Effector memory CD4-positive, alpha-beta T cell (primary cell): ENCODE measurements around the gene PTPRU.
A peak's percentile ranks its signal among the peaks of the same experiment; 100 is the strongest.
"Not testable (repeated sequence)": the region's sequence is repeated elsewhere in the genome, so short reads cannot be mapped to it uniquely, and the experiment has no call there.

ENCODE experiments used
- DNase-seq, 3 donors: peaks; one replicate each; pipeline ENCODE4 v3.0.0-alpha.2; 2020
- H3K27ac ChIP-seq: 2 replicates; pipeline ENCODE4 v1.7.0; 2013; ENCODE audit warnings: mild to moderate bottlenecking, low read length, moderate library complexity; ENCODE audit not compliant: insufficient read depth, poor library complexity, severe bottlenecking
- H3K27me3 ChIP-seq: replicated peaks from 2 replicates; pipeline ENCODE4 v1.7.0; 2013; ENCODE audit warnings: mild to moderate bottlenecking, low read length; ENCODE audit not compliant: insufficient read depth, control insufficient read depth, poor library complexity, severe bottlenecking
- H3K36me3 ChIP-seq: 2 replicates; pipeline ENCODE4 v1.7.0; 2013; ENCODE audit warnings: mild to moderate bottlenecking, low read length, moderate library complexity; ENCODE audit not compliant: control insufficient read depth, insufficient read depth
- H3K4me1 ChIP-seq: 2 replicates; pipeline ENCODE4 v1.7.0; 2013; ENCODE audit warnings: low read length, mild to moderate bottlenecking; ENCODE audit not compliant: control insufficient read depth, insufficient read depth, poor library complexity, severe bottlenecking
- H3K4me3 ChIP-seq: 2 replicates; pipeline ENCODE4 v1.7.0; 2013; ENCODE audit warnings: low read length, low read depth, mild to moderate bottlenecking; ENCODE audit not compliant: insufficient read depth, poor library complexity, severe bottlenecking
- H3K9me3 ChIP-seq: 2 replicates; pipeline ENCODE4 v1.7.0; 2013; ENCODE audit warnings: mild to moderate bottlenecking, low read length, moderate library complexity; ENCODE audit not compliant: control insufficient read depth

PTPRU gene

DNA sequence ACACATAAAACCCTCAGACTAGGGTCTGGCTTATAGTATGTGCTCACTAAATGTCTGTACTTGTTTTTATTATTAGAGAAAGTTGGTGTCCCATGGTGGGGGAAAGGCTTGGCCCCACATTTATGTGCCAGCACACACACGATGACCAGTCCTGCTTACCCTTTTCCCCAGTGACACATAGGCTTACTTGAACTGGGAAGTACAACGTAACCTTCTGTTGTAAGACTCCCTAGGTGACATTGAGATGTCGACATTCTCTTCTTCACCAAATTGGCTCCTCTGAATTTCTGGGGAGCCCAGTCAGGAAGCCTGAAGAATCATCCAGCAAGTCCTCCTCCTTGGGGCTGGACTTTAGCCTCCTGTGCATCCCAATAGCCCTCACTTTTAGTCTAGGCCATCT, 3.9 kb upstream of the PTPRU start:
- no peak for DNase-seq
- no peak overlapping the region for H3K4me3 ChIP-seq
- H3K27me3 ChIP-seq, result peaks cover 8% of the 10 kb centered on the region
- H3K9me3 ChIP-seq, result no peaks in the 10 kb centered on the region
- peaks cover 21% of the 10 kb centered on the region for H3K4me1 ChIP-seq
- no peak overlapping the region for H3K27ac ChIP-seq
- H3K36me3 ChIP-seq, result no peaks in the 10 kb centered on the region

- no peaks in the 10 kb centered on the region for H3K36me3 ChIP-seq
- H3K27ac ChIP-seq, result no peak overlapping the region
- no peaks in the 10 kb centered on the region for H3K9me3 ChIP-seq
- no peak overlapping the region for H3K4me3 ChIP-seq
- no peak for DNase-seq
- peaks cover 28% of the 10 kb centered on the region for H3K4me1 ChIP-seq
- peaks cover 17% of the 10 kb centered on the region for H3K27me3 ChIP-seq
Observed at GRCh38 chr1:29233693-29234092, 2.6 kb upstream of the PTPRU start.

DNA sequence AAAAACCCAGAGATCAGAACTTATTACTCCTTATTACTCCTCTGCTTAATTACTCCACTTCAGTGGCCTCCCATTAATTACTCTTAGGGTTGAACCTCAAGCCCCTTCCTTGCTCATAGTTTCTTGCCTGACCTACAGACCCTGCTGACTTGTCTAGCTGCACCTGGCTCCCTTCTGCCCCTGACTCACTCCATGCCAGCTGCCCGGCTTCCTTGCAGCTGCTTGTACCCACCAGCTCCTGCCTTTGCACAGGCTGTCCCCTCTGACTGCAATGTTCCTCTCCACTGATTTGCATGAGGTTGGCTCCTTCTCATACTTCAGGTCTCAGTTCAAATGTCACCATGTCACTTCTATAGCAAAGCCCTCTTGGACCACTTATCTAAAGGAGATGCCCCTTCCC, 1.9 kb upstream of the PTPRU start:
- H3K27ac ChIP-seq, result no peak overlapping the region
- no peak overlapping the region for H3K4me3 ChIP-seq
- H3K27me3 ChIP-seq, result peaks cover 17% of the 10 kb centered on the region
- H3K36me3 ChIP-seq, result no peaks in the 10 kb centered on the region
- no peaks in the 10 kb centered on the region for H3K9me3 ChIP-seq
- DNase-seq, result no peak
- peaks cover 28% of the 10 kb centered on the region for H3K4me1 ChIP-seq

GRCh38 chr1:29234881-29235280, 1.4 kb upstream of the PTPRU start:
- H3K4me3 ChIP-seq, H3K27ac ChIP-seq, H3K9me3 ChIP-seq, H3K36me3 ChIP-seq, DNase-seq: not testable (repeated sequence)
- Histone ChIP-seq H3K4me1 (peaks cover 26% of the 10 kb centered on the region), H3K27me3 (peaks cover 17% of the 10 kb centered on the region)

GRCh38 chr1:29236712-29237128, 398 bp downstream of the PTPRU start:
- H3K36me3 ChIP-seq, result no peaks in the 10 kb centered on the region
- H3K4me3 ChIP-seq, result peak overlapping the region; percentile 48
- H3K4me1 ChIP-seq, result peaks cover 16% of the 10 kb centered on the region
- H3K27ac ChIP-seq, result no peak overlapping the region
- H3K27me3 ChIP-seq, result peaks cover 17% of the 10 kb centered on the region
- DNase-seq, result no peak
- H3K9me3 ChIP-seq, result no peaks in the 10 kb centered on the region

- no peak overlapping the region for H3K27ac ChIP-seq
Observed at GRCh38 chr1:29237129-29237821, 953 bp downstream of the PTPRU start.

GRCh38 chr1:29237852-29238619, 1.7 kb downstream of the PTPRU start:
- peaks cover 17% of the 10 kb centered on the region for H3K27me3 ChIP-seq
- no peaks in the 10 kb centered on the region for H3K9me3 ChIP-seq
- DNase-seq, result no peak
- no peak overlapping the region for H3K27ac ChIP-seq
- H3K36me3 ChIP-seq, result no peaks in the 10 kb centered on the region
- H3K4me1 ChIP-seq, result peaks cover 16% of the 10 kb centered on the region
- H3K4me3 ChIP-seq, result peak overlapping the region; percentile 28

More at GRCh38 chr1:29237129-29237821, 953 bp downstream of the PTPRU start:
- Histone ChIP-seq H3K9me3 (no peaks in the 10 kb centered on the region), H3K4me3 (peak overlapping the region; percentile 48), H3K4me1 (peaks cover 16% of the 10 kb centered on the region), H3K27me3 (peaks cover 17% of the 10 kb centered on the region), H3K36me3 (no peaks in the 10 kb centered on the region)
- DNase-seq, result no peak

- H3K27me3 ChIP-seq, result peaks cover 17% of the 10 kb centered on the region
- no peak for DNase-seq
- no peak overlapping the region for H3K27ac ChIP-seq
- H3K4me3 ChIP-seq, result no peak overlapping the region
- no peaks in the 10 kb centered on the region for H3K36me3 ChIP-seq
- H3K4me1 ChIP-seq, result peaks cover 16% of the 10 kb centered on the region
- no peaks in the 10 kb centered on the region for H3K9me3 ChIP-seq
Observed at GRCh38 chr1:29238620-29239002, 2.3 kb downstream of the PTPRU start.

DNA sequence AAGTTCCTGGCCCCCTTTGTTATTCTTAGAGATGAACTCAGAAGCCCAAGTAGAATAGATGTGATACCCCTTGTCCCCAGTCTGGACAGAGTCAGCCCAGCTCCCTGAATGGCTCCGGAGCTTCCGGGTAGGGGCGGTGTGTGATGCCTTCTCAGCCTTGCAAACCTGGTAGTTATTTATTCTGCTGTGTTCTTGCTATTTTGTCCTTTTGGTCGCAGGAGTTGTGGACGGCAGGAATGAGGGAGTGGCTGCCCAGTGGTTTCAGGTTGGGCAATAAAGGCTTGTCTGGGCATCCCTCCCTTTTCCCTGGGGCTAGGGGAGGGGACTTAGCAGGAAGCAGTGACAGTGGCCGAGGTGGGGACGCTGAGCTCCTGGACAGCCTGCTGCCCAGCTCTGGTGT, 2.8 kb downstream of the PTPRU start:
- Histone ChIP-seq H3K27me3 (peaks cover 17% of the 10 kb centered on the region), H3K4me1 (peaks cover 16% of the 10 kb centered on the region), H3K36me3 (no peaks in the 10 kb centered on the region), H3K4me3 (no peak overlapping the region), H3K9me3 (no peaks in the 10 kb centered on the region), H3K27ac (no peak overlapping the region)
- DNase-seq, result no peak

DNA sequence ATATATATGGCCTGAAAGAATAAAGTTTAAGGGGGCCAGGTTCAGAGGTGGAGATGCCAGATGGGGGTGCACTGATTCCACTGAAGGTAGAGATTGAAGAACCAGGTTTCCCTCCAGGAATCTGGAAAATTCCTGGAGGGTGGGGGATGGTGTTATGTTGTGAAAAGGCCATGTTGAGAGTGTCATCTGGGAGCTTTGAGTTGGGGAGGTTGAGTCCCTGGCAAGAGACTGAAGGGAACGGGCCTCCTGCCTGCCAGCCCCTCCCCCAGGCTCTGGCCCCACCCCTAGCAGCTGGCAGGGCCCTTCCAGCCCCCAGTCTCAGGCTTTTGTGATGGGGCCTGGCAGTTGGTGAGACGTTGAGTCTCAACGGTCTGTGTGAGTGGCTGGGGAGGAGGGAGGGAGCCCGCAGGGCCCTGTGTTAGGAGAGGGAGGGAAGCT, 4.1 kb downstream of the PTPRU start:
- H3K27ac ChIP-seq, result no peak overlapping the region
- H3K4me3 ChIP-seq, result no peak overlapping the region
- no peaks in the 10 kb centered on the region for H3K36me3 ChIP-seq
- peaks cover 16% of the 10 kb centered on the region for H3K4me1 ChIP-seq
- DNase-seq, result no peak
- H3K27me3 ChIP-seq, result peaks cover 17% of the 10 kb centered on the region
- no peaks in the 10 kb centered on the region for H3K9me3 ChIP-seq
